Measurements from ENCODE around the gene TIMM22. TPM values are rescaled to one million over a fixed set of nuclear protein-coding genes. Genes with fewer than 3 reads are reported as not detected.
"Not testable (repeated sequence)": the region's sequence is repeated elsewhere in the genome, so short reads cannot be mapped to it uniquely, and the experiment has no call there.

The TIMM22 gene
- total RNA-seq: 1 to 10 TPM; 8.0 to 9.6 TPM

GRCh38 chr17:996554-997344 is at the start of gene TIMM22:
Gene TIMM22 (plus strand): TSS chr17:997129. CDS start chr17:997143, 14 bp downstream.
- Mint-ChIP-seq H3K4me1 (ENCODE audit: low read depth) (peaks cover 22% of the 10 kb centered on the region), H3K27me3 (no peaks in the 10 kb centered on the region), H3K4me3 (peak within 1 kb of the TSS; percentile 92), H3K27ac (peak within 1 kb of the TSS; percentile 97), H3K9me3 (peaks cover 29% of the 10 kb centered on the region), H3K36me3 (peaks cover 14% of the 10 kb centered on the region)
- intact Hi-C loops (cut with micrococcal nuclease): loop anchor here (1.0 to 5.0 kb wide), 5 partner anchors 15 to 584 kb away; partner anchors contain the start of genes GLOD4 and MRM3
- CTCF ChIA-PET: interaction anchor here (0.5 to 3.1 kb wide), 23 partner anchors 9 to 580 kb away, joined by 3 to 45 read pairs (median 4); partner anchors contain the start of genes GEMIN4, GLOD4, MRM3 and NXN
- POLR2A ChIA-PET: interaction anchor here (1.0 to 1.5 kb wide), 2 partner anchors 16 to 215 kb away, joined by 3 to 8 read pairs; partner anchors contain the start of genes GLOD4 and MRM3
- peak; percentile 96 for DNase-seq

- H3K9me3 Mint-ChIP-seq: no peaks in the 10 kb centered on the region
- H3K27ac Mint-ChIP-seq: no peak overlapping the region
- no peaks in the 10 kb centered on the region for H3K36me3 Mint-ChIP-seq
- POLR2A ChIA-PET: no interaction called here
- H3K27me3 Mint-ChIP-seq: peaks cover 12% of the 10 kb centered on the region
- no peak overlapping the region for H3K4me3 Mint-ChIP-seq
- intact Hi-C loops (cut with micrococcal nuclease): no loop called here
- H3K4me1 Mint-ChIP-seq (ENCODE audit: low read depth): no peaks in the 10 kb centered on the region
- CTCF ChIA-PET: no interaction called here
- no peak for DNase-seq
Observed at GRCh38 chr17:948284-948852, 48.6 kb upstream of the TIMM22 start.

GRCh38 chr17:949623-950303 is 47.2 kb upstream of the TIMM22 start:
- H3K27me3 Mint-ChIP-seq: peaks cover 15% of the 10 kb centered on the region
- no peaks in the 10 kb centered on the region for H3K4me1 Mint-ChIP-seq (ENCODE audit: low read depth)
- no peaks in the 10 kb centered on the region for H3K36me3 Mint-ChIP-seq
- H3K27ac Mint-ChIP-seq: no peak overlapping the region
- POLR2A ChIA-PET: no interaction called here
- H3K9me3 Mint-ChIP-seq: no peaks in the 10 kb centered on the region
- CTCF ChIA-PET: interaction anchor here (0.6 kb wide), 1 partner anchor 31 kb away, joined by 3 read pairs; no protein-coding TSS in a partner anchor
- intact Hi-C loops (cut with micrococcal nuclease): no loop called here
- no peak for DNase-seq
- no peak overlapping the region for H3K4me3 Mint-ChIP-seq

- ChIA-PET POLR2A (no interaction called here), CTCF (no interaction called here)
- H3K27me3 Mint-ChIP-seq: peaks cover 15% of the 10 kb centered on the region
- H3K27ac Mint-ChIP-seq: no peak overlapping the region
- H3K4me1 Mint-ChIP-seq (ENCODE audit: low read depth): no peaks in the 10 kb centered on the region
- DNase-seq: no peak
- intact Hi-C loops (cut with micrococcal nuclease): no loop called here
- no peak overlapping the region for H3K4me3 Mint-ChIP-seq
- H3K36me3 Mint-ChIP-seq: no peaks in the 10 kb centered on the region
- no peaks in the 10 kb centered on the region for H3K9me3 Mint-ChIP-seq
Observed at GRCh38 chr17:951325-952132, 45.4 kb upstream of the TIMM22 start.

GRCh38 chr17:952592-952991 is 44.3 kb upstream of the TIMM22 start:
- intact Hi-C loops (cut with micrococcal nuclease); CTCF ChIA-PET; H3K9me3 Mint-ChIP-seq; H3K27ac Mint-ChIP-seq; H3K4me1 Mint-ChIP-seq (ENCODE audit: low read depth); H3K36me3 Mint-ChIP-seq; DNase-seq; POLR2A ChIA-PET; H3K4me3 Mint-ChIP-seq: not testable (repeated sequence)
- peaks cover 16% of the 10 kb centered on the region for H3K27me3 Mint-ChIP-seq

GRCh38 chr17:953767-954166 is 43.2 kb upstream of the TIMM22 start:
- intact Hi-C loops (cut with micrococcal nuclease): no loop called here
- Mint-ChIP-seq H3K4me1 (ENCODE audit: low read depth) (no peaks in the 10 kb centered on the region), H3K27me3 (peaks cover 22% of the 10 kb centered on the region), H3K36me3 (no peaks in the 10 kb centered on the region), H3K27ac (no peak overlapping the region), H3K9me3 (no peaks in the 10 kb centered on the region), H3K4me3 (no peak overlapping the region)
- ChIA-PET POLR2A (no interaction called here), CTCF (no interaction called here)
- DNase-seq: no peak

GRCh38 chr17:954431-955164 is 42.3 kb upstream of the TIMM22 start:
- Mint-ChIP-seq H3K36me3 (no peaks in the 10 kb centered on the region), H3K9me3 (no peaks in the 10 kb centered on the region), H3K27ac (no peak overlapping the region), H3K4me1 (ENCODE audit: low read depth) (no peaks in the 10 kb centered on the region), H3K4me3 (no peak overlapping the region), H3K27me3 (peaks cover 22% of the 10 kb centered on the region)
- intact Hi-C loops (cut with micrococcal nuclease): no loop called here
- CTCF ChIA-PET: no interaction called here
- POLR2A ChIA-PET: no interaction called here
- DNase-seq: no peak

GRCh38 chr17:956905-957304 is 40.0 kb upstream of the TIMM22 start:
- CTCF ChIA-PET: no interaction called here
- no peak for DNase-seq
- H3K27ac Mint-ChIP-seq: no peak overlapping the region
- no peaks in the 10 kb centered on the region for H3K4me1 Mint-ChIP-seq (ENCODE audit: low read depth)
- H3K27me3 Mint-ChIP-seq: peaks cover 20% of the 10 kb centered on the region
- H3K4me3 Mint-ChIP-seq: no peak overlapping the region
- no peaks in the 10 kb centered on the region for H3K36me3 Mint-ChIP-seq
- no peaks in the 10 kb centered on the region for H3K9me3 Mint-ChIP-seq
- POLR2A ChIA-PET: no interaction called here
- intact Hi-C loops (cut with micrococcal nuclease): no loop called here

- ChIA-PET POLR2A (no interaction called here), CTCF (no interaction called here)
- no peak for DNase-seq
- intact Hi-C loops (cut with micrococcal nuclease): no loop called here
- Mint-ChIP-seq H3K27ac (no peak overlapping the region), H3K36me3 (no peaks in the 10 kb centered on the region), H3K4me1 (ENCODE audit: low read depth) (no peaks in the 10 kb centered on the region), H3K27me3 (peaks cover 20% of the 10 kb centered on the region), H3K9me3 (no peaks in the 10 kb centered on the region), H3K4me3 (no peak overlapping the region)
Observed at GRCh38 chr17:957856-958421, 39.0 kb upstream of the TIMM22 start.

GRCh38 chr17:958712-959451 is 38.0 kb upstream of the TIMM22 start:
- Mint-ChIP-seq H3K36me3 (no peaks in the 10 kb centered on the region), H3K27ac (no peak overlapping the region), H3K4me1 (ENCODE audit: low read depth) (no peaks in the 10 kb centered on the region), H3K9me3 (no peaks in the 10 kb centered on the region), H3K4me3 (no peak overlapping the region), H3K27me3 (peaks cover 20% of the 10 kb centered on the region)
- ChIA-PET POLR2A (no interaction called here), CTCF (no interaction called here)
- DNase-seq: no peak
- intact Hi-C loops (cut with micrococcal nuclease): no loop called here

- Mint-ChIP-seq H3K4me3 (no peak overlapping the region), H3K27ac (no peak overlapping the region), H3K36me3 (no peaks in the 10 kb centered on the region), H3K27me3 (peaks cover 32% of the 10 kb centered on the region), H3K4me1 (ENCODE audit: low read depth) (no peaks in the 10 kb centered on the region), H3K9me3 (no peaks in the 10 kb centered on the region)
- CTCF ChIA-PET: interaction anchor here (0.8 kb wide), 1 partner anchor 19 kb away, joined by 3 read pairs; no protein-coding TSS in a partner anchor
- no peak for DNase-seq
- intact Hi-C loops (cut with micrococcal nuclease): no loop called here
- POLR2A ChIA-PET: no interaction called here
Observed at GRCh38 chr17:962166-962565, 34.8 kb upstream of the TIMM22 start.
